GM19455 (cell line): ENCODE measurements around the gene RAG1.

Experiments used
- ATAC-seq: cut with Tn5 transposase; IDR thresholded peaks from one replicate; pipeline ENCODE4 v1.9.1; 2021; ENCODE audit not compliant: unreplicated experiment

RAG1 gene

DNA sequence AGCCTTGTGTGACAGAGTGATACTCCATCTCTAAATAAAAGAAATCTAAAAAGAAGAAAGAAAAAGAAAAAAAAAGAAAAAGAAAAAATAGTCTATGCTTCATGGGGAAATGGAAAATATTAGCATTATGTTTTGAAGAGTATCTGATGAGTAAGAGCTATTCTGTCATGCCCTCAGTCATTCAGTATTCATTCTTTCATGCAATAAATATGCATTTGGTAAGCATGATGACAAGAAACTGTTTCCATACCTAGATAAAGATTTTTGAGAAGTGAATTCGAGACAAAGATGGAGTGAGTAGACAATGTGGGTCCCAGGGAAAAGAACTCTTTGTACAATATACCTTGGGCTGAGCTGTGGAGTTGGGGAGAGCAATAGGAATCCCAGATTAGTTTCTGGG lies 20.3 kb downstream of the RAG1 start:
- no peak for ATAC-seq

DNA sequence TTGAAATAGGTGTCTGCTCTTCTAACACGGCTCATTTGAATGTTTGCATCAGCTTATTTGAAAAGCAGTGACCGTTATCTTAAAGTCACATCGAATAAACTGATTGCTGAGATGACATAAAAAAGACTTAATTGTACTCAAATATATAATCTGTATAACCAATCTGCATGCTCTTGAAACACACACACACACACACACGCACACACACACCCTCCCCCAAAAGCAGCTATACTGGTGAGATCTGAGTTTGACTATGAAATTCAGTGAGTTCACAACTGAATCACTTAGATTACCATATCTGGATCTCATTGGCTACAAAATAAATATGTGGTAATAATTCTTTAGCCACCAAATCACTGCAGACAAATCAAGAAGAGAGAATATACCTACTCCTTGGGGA lies 22.7 kb downstream of the RAG1 start:
- no peak for ATAC-seq

DNA sequence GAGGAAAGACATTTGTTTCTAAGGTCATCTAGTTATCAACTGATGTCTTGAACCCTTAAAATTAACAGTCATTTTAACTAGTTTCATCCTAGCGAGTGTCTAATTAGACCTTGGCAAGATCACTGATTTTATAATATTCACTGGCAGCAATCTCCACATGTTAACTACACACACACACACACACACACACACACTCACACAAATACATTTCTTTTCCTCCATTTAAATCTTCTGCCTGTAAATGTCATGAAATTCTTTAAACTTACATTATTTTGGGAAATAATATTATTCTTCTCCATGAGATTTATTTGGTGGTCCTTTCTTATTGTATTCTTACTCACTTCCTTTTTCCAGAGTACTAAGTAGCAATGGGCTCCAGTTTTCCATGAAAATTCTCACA lies 23.6 kb downstream of the RAG1 start:
- no peak for ATAC-seq

DNA sequence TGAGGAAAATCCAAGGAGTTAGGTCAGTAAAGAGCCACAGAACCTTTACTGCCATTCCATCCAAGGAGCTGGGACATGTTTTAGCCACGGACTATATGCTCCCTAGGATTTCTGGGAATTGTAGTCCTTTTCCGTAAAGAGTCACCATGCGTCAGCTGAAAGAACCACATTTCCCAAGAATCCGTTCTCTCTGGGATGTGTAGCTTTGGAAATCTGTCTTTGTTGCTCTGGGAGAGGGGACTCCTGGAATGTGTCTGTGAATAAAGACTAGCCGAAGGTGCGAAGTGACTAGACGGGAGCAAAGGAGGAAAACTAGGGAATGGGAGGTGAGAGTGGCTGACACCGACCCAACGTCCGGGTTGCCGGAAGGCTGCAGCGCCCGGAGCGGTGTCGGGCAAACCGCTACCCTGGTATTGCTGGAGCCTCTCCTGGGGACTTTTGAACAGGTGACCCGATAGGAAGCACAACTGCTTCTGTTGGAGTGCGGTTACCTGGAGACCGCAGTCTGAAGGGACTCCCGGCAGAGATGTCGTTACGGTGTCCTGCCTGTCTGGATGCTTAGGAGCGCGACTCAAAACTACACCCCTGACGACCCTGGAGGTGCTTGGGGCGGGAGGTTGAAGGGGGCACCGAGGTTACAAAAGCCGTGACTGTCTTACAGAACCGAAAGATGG lies 26.6 kb downstream of the RAG1 start, which contains the start of gene IFTAP:
Gene IFTAP (plus strand): TSS at position 187 of the 674 bp plus-strand sequence. CDS start 15,602 bp downstream, outside the sequence.
- ATAC-seq: no peak

DNA sequence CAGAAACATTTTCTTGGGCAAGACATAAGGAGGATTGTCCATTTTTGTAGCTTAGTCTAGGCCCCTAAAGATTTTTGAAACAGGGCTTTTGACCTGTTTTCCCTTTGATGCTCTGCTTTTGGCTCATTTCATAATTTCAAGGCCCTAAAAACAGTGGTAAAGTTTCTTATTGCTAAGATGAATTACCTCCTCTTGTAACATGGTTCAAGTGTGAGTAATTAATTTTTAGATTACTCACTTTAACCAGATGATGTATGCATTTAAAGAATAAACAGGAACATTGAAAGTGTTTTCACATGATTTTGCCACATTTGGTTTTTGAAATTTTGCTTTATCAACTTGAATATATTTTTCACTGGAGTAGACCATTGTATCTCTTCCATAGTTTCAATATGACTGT lies 29.1 kb downstream of the RAG1 start:
- no peak for ATAC-seq

DNA sequence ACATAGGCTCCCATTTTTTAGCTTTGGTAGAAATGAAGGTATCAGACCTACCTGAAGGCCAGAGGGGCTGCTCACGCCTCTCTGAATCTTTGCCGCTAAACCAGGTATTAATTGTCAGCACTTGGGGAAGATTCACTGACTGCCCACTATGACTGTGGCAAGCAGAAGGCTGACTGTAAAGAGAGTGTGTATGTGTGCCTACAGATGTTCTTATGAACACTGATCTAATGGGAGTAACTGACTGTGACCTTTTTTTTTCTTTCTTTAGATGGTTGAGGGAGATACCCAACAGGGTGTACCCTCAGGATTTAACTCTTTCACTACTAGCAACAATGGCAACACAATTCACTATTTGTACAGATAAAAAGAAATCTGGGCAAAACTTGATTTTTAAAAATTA lies 30.2 kb downstream of the RAG1 start, which contains the start of gene RAG2:
Gene RAG2 (minus strand): TSS at position 186 of the 400 bp plus-strand sequence. CDS start 4,068 bp downstream, outside the sequence.
- ATAC-seq: no peak

DNA sequence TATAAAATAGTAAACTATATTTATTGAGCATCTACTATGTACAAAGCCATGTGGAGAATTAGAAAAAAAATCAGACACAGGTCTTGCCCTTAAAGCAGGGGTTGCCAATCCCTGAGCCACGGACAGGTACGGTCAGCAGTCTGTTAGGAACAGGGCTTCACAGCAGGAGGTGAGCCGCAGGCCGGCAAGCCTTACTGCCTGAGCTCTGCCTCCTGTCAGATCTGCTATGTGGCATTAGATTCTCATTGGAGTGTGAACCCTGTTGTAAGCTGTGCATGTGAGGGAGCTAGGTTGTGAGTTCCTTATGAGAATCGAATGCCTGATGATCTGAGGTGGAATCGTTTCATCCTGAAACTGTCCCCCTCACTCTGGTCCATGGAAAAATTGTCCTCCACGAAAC lies 32.4 kb downstream of the RAG1 start:
- no peak for ATAC-seq

DNA sequence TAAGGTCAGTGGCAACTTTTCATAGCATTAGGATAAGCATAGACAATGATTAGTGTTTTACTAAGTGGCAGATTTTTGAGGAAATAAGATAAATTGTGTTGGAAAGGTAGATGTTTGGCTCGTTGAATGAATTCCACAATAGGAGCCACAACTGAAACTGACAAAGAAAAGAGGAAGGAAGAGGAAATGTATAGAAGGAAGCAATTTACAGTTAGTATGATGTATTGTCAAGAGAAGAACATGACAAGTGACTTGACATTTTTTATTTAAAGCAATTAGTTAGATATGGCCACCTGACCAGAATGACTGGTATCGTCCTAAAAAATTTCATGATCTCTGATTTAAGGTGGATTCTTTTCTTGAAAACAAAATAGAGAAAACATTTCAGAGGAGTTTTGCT lies 33.3 kb downstream of the RAG1 start:
- no peak for ATAC-seq

DNA sequence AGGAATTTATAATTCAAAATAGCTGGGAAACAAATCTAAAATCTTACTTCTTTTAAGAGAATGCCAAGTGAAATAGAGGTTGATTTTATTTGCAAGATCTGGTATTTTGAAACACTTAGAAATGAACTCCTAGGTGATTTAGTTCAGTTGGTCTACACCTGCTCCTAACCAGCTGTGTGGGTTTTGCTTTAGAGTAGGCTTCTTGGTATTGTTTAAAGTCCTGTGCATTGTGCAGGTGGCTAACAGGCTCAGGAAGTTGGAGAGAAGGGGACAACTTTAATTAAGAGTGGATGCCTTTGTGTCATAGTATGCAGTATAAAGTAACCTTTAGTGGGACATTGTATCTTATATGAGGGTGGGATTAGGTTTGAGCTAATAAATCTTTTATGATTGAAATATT lies 34.3 kb downstream of the RAG1 start:
- no peak for ATAC-seq

DNA sequence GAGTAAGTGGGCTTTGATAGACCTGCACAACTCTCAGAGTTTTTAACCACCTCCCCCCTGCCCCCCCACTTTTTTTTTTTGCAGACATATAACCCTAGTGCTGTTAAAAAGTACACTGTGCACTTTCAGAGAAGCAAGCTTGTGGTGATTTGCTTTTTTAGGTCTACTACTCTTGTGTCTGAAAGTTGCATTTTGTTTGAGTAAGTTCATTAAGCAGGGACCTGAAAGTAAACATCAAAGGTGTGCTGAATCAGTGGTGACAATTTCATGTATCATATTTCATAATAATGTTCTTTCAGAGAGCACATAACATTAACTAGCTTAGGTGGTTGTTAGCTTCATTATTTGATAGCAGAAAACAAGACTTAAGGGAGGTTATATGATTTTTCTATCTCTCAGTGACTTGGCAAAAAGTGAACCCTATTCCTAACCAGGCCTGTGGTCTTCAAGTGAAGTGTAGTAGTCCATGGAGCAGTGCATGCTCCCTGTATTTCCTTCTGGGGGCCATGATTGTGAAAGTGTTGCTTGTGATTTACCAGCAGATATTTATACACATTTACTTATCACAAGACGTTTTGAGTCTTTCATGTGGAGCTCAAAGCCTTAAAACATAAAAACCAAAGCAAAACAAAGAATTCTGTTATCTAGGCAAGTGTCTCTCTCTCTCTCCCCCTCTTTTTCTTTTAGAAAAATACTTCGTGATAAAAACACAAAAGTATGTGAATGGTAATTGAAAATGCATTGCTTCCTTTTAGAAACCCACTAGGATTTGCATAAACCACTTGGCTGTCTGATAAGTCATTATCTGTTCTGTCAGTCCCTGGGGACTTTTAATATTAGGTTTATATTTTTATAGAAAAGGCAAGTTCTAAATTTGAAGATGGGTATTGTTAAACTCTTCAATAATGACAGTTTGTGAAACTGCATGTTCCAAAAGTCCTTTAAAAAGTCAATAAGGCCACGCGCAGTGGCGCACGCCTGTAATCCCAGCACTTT lies 37.7 kb downstream of the RAG1 start:
- ATAC-seq: peak; percentile 73

DNA sequence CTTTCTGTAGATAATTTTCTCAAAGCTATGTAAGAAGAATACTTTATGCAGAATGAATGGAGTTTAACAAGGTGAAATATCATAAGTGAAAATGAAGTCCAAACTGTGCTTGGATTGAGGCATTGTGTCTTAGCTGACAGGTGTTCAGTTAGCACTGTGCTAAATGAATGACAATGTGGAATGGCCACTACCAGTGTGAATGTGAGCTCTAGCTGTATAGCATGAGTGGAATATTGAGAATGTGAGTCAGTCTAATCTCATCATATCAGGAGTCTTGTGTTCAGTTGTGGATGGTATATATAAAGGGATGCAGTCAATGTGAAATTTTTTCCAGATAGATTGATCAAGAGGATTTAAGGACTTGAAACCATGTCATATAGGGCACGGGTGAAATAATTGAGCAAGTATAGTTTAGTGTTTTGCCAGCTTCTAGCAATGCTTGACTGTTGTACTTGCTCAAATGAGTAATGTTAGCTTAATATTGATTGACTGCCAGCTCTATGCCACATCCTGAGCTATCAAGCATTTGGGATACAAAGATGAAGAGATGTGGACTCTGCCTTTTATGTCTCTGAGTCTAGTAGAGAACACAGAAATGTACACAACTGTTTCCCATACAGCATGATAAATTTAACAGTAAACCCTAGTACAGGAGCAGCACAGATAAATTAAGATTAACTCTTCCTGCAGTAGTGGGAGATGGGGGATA lies 40.8 kb downstream of the RAG1 start:
- no peak for ATAC-seq

DNA sequence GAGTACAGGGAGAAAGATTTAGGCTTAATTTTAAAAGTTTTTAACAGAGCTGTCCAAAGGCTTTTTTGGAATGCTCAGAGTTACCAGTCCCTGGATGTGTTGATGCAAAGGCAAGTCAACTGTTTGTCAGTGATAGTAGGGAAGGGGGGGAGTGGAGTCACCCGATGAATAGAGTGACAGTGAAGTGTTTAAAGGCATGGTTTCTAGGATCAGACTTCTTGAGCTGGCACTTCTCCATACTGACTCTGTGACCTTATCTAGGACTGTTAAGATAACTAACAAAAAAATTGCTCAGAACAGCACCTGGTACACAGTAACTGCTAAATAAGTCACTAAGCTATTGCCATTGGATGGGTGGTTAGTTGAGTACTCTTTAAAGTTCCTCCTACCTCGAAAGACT lies 41.6 kb downstream of the RAG1 start:
- no peak for ATAC-seq

DNA sequence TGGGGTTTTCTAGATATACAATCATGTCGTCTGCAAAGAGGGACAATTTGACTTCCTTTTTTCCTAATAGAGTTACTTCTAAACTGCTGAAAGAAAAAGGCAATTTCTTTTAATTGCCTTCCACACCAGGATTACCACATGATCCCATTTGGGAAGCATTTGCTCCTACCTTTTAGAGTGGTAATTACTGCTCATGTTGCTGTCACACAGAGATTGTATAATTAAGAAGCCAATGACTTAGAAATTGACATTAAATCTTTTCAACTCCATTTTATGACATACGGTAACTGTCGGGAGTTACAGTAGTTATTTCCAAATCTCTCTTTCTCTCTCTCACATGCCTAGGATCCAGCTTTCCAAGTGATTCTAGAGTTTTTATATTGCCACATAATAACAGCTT lies 48.0 kb downstream of the RAG1 start:
- ATAC-seq: no peak

DNA sequence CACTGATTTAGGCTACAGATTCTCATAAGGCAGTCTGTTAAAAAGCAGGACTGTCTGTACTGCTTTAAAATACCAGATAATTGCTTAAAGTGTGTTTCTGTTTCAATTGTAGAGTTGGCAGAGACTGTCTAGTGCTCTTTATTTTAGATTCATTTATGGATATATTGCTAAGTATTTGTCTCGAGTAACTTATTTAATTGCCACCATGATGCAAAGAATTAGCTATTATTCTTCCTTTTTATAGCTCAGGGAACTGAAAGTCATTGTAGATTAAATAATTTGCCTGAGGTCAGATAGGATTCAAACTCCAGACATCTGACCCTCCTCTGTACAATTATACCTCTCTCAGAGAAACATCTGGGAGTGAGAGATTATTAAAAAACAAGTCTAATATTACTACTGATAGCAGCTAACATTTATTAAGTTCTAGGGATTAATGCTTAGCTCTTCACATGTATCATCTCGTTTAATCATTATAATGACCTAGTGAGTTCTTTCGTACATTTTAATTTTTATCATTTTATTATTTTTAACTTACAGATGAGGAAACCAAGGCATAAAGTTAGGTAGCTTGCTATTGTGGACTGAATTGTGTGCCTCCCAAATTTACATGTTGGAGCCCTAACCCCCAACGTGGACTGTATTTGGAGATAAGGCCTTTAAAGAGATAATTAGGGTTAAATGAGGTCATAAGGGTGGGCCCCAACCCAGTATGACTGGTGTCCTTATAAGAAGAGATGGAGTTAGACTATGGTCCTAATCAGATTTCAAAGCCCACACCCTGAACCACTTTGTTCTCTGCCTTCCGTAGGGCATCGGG lies 49.9 kb downstream of the RAG1 start:
- no peak for ATAC-seq

DNA sequence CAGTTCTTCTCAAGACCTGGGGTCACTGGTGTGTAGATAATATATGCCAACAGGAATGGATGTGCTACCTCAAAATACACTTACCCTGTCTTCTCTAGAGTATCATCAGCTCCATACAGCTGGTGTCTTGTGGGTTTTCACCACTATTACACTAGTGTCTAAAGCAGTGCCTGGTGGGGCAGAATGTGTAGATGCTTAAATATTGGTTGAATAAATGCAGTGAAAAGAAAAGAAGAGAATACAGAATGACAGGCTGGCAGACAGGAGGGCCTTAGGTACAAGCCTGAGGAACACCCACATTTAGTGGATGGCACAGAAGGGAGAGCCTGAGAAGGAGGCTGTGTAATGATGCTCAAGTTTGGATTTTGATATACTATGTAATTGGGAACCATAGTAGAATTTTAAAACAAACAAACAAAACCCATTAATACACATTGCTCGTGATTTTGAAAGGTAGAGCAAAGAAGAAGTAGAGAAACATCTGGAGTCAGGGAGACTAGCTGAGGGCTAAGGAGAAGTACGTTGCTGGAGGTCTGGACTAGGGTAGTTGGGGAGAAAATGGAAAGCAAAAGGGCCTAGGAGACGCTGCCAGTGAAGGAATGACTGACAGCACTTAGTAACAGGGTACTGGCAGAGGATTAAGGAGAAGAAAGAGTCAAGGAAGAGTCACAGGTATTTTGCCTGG lies 50.7 kb downstream of the RAG1 start:
- ATAC-seq: no peak

DNA sequence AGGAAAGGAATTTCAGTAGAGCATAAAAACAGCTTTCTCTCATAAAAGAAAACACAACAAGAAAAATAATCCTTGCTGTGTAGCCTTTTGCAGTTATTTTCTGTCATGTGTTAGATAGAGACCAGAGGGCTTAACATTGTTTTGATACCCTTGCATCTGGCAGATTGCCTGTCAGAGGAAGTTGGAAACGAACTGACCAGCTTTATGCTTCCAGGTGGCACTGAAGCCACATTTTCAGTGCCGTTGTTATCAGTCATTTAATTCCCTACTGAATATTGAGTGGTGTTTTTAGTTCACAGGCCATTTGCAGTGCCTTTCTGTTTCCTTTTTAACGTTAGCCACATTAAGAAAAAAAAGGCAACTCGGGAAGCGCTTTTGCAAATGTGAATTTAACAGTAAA lies 51.7 kb downstream of the RAG1 start:
- ATAC-seq: no peak

DNA sequence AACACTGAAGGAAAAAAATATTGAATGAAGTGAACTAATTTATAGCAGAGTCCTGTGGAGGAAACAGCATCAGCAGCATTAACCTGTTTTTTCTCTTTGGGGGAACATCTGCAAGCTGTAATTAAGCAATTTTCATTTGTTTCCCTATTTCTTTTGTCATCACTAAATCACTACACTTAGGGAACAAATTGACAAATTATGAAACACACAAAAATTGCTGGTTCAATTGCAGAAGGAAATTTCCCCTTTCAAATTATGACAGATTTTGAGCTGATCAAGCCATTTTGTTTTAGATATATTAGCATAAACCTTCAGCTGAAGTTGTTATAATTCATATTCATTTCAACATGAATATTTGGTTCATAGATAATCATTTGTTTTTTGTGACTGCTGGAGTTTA lies 52.4 kb downstream of the RAG1 start:
- ATAC-seq: no peak

DNA sequence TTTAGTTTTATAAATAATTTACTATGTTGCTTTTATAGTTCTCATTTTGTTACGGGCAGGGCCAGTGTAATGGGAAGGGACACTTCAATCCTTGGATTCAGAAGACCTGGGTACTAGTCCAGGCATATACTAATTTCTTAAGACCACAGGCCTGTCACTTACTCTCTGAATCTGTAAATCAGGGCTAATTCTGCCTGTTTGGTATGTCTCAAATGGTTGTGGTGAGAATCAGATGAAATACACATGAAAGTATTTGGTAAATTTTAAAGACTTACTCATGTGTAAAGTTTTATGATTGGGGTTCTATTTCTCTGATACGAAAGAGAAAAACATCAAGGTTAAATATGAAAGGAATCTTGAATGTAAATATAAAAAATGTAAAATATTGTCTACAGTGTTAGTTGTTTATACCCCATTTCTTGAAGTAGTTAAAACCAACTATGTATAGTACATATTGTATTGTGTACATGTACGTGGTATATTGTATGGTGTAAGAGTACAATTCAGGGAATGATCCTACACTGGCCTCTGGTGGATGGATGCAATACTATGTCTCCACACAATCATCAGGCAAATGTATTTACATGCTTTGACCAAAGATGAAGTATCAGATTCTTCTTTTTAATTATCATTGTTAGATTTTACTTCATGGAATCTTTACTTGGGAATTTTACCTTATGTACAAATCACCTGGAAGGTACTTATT lies 54.8 kb downstream of the RAG1 start:
- ATAC-seq: no peak

DNA sequence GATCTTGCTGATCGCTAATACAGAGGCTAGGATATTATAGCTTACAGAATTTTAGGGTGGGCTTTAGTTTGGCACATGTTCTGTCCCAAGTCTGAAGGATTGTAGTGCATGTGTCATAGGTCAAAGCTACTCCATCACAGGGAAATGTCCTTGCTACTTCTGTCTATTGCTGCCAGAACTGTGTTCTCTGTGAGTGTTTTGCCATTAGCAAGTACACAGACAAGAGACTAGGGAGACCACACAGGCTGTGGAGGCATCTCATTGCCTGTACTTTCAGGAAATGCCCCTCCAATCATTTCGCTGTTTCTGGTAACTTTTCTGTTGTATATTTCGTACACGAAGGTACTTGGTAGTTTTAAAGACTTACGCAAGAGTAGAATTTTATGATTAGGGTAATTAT lies 55.7 kb downstream of the RAG1 start:
- ATAC-seq: no peak
